GM12872 (cell line): ENCODE results near the gene ROBO1.

Experiments used
- TF ChIP-seq, protein P1 (sequence below): IDR thresholded peaks from 3 replicates; pipeline ENCODE4 v1.5.1; 2011; ENCODE audit warnings: low read depth, mild to moderate bottlenecking, low read length, moderate library complexity; ENCODE audit not compliant: insufficient read depth

ROBO1 gene

GRCh38 chr3:79184251-79184650 lies 583.5 kb downstream of the ROBO1 start:
- TF ChIP-seq, protein P1, sequence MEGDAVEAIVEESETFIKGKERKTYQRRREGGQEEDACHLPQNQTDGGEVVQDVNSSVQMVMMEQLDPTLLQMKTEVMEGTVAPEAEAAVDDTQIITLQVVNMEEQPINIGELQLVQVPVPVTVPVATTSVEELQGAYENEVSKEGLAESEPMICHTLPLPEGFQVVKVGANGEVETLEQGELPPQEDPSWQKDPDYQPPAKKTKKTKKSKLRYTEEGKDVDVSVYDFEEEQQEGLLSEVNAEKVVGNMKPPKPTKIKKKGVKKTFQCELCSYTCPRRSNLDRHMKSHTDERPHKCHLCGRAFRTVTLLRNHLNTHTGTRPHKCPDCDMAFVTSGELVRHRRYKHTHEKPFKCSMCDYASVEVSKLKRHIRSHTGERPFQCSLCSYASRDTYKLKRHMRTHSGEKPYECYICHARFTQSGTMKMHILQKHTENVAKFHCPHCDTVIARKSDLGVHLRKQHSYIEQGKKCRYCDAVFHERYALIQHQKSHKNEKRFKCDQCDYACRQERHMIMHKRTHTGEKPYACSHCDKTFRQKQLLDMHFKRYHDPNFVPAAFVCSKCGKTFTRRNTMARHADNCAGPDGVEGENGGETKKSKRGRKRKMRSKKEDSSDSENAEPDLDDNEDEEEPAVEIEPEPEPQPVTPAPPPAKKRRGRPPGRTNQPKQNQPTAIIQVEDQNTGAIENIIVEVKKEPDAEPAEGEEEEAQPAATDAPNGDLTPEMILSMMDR = no peak

DNA sequence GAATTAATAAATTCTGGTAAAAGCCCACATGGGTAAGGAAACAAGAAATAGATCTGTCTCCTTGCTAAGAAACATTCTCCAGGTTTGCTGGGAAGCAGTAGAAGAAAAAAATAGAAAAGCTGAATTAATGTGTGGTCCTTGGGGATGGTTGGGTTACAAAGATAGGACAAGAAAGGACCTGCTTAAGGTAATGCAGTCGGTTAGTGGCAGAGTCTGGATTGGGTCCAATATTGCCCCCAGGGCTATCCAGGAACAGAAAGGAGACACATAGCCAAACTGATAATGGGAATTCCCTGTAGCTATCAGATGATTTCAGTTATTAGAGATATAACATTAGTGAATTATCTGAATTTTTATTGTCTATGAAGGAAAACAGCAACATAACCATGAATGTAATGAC lies 584.3 kb downstream of the ROBO1 start:
- TF ChIP-seq, protein P1 = no peak

GRCh38 chr3:79178471-79179180 lies 589.2 kb downstream of the ROBO1 start:
- TF ChIP-seq, protein P1 = no peak

DNA sequence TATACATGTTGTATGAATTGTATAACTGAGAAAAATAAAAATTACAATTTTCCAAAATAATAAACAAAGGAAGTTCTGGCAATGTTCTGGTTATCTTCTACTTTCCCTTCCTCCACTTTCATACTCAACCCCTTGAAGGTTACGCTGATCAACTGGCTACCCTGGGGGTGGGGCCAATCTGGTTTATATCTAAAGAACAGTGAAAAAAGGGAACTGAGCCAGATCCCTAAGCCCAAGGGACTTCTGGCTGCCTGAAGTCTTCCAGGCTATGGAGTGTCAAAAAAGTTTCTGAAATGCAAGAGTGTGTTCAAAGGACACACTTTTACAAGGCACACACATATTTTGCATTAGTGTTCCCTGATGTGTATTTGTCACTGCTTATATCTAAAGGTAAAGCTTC lies 591.9 kb downstream of the ROBO1 start:
- TF ChIP-seq, protein P1 = no peak

GRCh38 chr3:79172241-79172640 lies 595.6 kb downstream of the ROBO1 start:
- TF ChIP-seq, protein P1 = no peak

DNA sequence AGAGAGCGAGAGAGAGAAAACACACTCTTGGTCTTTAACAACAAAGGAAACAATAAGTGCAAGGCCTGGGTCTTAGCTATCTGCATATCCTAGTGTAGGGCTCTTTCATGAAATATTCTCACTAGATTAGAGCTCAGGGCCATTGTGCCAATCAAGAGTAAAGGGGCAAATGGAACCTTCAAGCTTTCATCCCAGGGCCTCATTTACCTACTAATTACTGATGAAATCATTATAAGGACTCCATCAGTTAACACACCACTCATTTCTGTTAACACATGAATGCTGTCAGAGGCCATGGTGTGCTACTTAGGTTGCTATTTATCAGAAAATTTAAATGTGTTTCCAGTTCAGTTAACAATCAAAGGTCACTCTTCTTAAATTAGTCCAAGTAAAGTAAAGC lies 597.8 kb downstream of the ROBO1 start:
- TF ChIP-seq, protein P1 = no peak

GRCh38 chr3:79167651-79168416 lies 600.0 kb downstream of the ROBO1 start:
- TF ChIP-seq, protein P1 = no peak
